Measurements from ENCODE around the gene RFFL. TPM values are rescaled to one million over a fixed set of nuclear protein-coding genes. Genes with fewer than 3 reads are reported as not detected.
A peak's percentile ranks its signal among the peaks of the same experiment; 100 is the strongest.

Gene RFFL
- total RNA-seq, 1 donor from 2014 or later: 34.1 TPM

- TF ChIP-seq, protein P1, sequence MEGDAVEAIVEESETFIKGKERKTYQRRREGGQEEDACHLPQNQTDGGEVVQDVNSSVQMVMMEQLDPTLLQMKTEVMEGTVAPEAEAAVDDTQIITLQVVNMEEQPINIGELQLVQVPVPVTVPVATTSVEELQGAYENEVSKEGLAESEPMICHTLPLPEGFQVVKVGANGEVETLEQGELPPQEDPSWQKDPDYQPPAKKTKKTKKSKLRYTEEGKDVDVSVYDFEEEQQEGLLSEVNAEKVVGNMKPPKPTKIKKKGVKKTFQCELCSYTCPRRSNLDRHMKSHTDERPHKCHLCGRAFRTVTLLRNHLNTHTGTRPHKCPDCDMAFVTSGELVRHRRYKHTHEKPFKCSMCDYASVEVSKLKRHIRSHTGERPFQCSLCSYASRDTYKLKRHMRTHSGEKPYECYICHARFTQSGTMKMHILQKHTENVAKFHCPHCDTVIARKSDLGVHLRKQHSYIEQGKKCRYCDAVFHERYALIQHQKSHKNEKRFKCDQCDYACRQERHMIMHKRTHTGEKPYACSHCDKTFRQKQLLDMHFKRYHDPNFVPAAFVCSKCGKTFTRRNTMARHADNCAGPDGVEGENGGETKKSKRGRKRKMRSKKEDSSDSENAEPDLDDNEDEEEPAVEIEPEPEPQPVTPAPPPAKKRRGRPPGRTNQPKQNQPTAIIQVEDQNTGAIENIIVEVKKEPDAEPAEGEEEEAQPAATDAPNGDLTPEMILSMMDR (IDR thresholded peaks at IDR 0.05): no peak
- Mint-ChIP-seq H3K27ac (no peak overlapping the region), H3K4me1 (peaks cover 21% of the 10 kb centered on the region), H3K27me3 (no peaks in the 10 kb centered on the region), H3K9me3 (no peaks in the 10 kb centered on the region), H3K4me3 (no peak overlapping the region), H3K36me3 (ENCODE audit: low read depth) (peaks cover 31% of the 10 kb centered on the region)
- CTCF ChIA-PET: no interaction called here
- intact Hi-C loops (cut with micrococcal nuclease): no loop called here
- DNase-seq (no peak), ATAC-seq (ENCODE audit: low read depth) (no peak)
- POLR2A ChIA-PET: no interaction called here
These were observed 38.0 kb downstream of the RFFL start for GRCh38 chr17:35025541-35025940.

GRCh38 chr17:35023538-35023937 lies 40.0 kb downstream of the RFFL start:
- POLR2A ChIA-PET: interaction anchor here (0.7 to 1.3 kb wide), 4 partner anchors 40 to 98 kb away, joined by 3 to 8 read pairs (median 3); no protein-coding TSS in a partner anchor
- Mint-ChIP-seq H3K4me3 (no peak overlapping the region), H3K27ac (no peak overlapping the region), H3K4me1 (peaks cover 15% of the 10 kb centered on the region), H3K36me3 (ENCODE audit: low read depth) (peaks cover 42% of the 10 kb centered on the region), H3K27me3 (no peaks in the 10 kb centered on the region), H3K9me3 (no peaks in the 10 kb centered on the region)
- TF ChIP-seq, protein P1 (IDR thresholded peaks at IDR 0.05): no peak
- CTCF ChIA-PET: interaction anchor here (1.5 to 1.7 kb wide), 2 partner anchors 24 to 27 kb away, joined by 3 to 6 read pairs; no protein-coding TSS in a partner anchor
- intact Hi-C loops (cut with micrococcal nuclease): loop anchor here (1.0 to 5.0 kb wide), 2 partner anchors 39 to 66 kb away; partner anchors contain the start of gene RFFL
- ATAC-seq (ENCODE audit: low read depth) (no peak), DNase-seq (no peak)

DNA sequence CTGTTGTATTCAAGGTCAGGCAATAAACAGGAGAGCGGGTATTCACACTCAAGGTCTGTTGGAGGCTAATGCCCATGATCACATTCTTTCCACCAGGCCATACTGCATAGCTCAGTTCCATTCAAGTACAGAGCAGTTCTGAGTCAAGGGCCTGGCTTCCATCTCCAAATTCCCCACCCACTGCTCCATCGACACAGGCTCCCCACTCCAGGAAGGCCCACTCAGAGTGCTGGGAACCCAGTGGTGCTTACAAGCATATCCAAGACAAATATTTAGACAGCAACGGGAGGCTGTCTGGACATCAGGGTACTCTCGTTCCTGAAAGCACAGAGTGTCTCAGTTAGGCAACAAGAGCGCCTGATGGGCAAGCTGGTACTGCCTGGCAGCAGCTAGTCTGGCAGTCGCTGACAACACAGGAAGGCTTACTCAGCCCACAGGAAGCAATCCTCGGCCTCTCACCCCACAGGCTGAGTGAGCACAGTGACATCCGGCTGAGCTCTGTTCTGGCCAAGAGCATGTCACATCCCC lies 40.9 kb downstream of the RFFL start:
- H3K4me3 Mint-ChIP-seq: no peak overlapping the region
- ChIA-PET POLR2A (interaction anchor here (0.6 to 1.9 kb wide), 5 partner anchors 41 to 67 kb away, joined by 3 to 9 read pairs (median 6); no protein-coding TSS in a partner anchor), CTCF (interaction anchor here (0.6 to 1.7 kb wide), 9 partner anchors 23 to 98 kb away, joined by 3 to 6 read pairs (median 3); partner anchors contain the start of gene RFFL)
- intact Hi-C loops (cut with micrococcal nuclease): loop anchor here (1.0 to 5.0 kb wide), 2 partner anchors 40 to 67 kb away; partner anchors contain the start of gene RFFL
- no peaks in the 10 kb centered on the region for H3K9me3 Mint-ChIP-seq
- no peaks in the 10 kb centered on the region for H3K27me3 Mint-ChIP-seq
- H3K27ac Mint-ChIP-seq: peak overlapping the region; percentile 61
- peaks cover 12% of the 10 kb centered on the region for H3K4me1 Mint-ChIP-seq
- DNase-seq (peak; percentile 25), ATAC-seq (ENCODE audit: low read depth) (peak; percentile 99)
- TF ChIP-seq, protein P1 (IDR thresholded peaks at IDR 0.05): no peak
- peaks cover 47% of the 10 kb centered on the region for H3K36me3 Mint-ChIP-seq (ENCODE audit: low read depth)

- DNase-seq: no peak
- Mint-ChIP-seq H3K9me3 (no peaks in the 10 kb centered on the region), H3K27me3 (no peaks in the 10 kb centered on the region)
These were observed 41.8 kb downstream of the RFFL start for GRCh38 chr17:35021520-35022380.

More at GRCh38 chr17:35021520-35022380, 41.8 kb downstream of the RFFL start:
- H3K4me3 Mint-ChIP-seq: no peak overlapping the region
- H3K4me1 Mint-ChIP-seq: peaks cover 12% of the 10 kb centered on the region
- intact Hi-C loops (cut with micrococcal nuclease): loop anchor here (5.0 kb wide), 1 partner anchor 41 kb away; the partner anchor contains the start of gene RFFL
- no peak for ATAC-seq (ENCODE audit: low read depth)
- H3K36me3 Mint-ChIP-seq (ENCODE audit: low read depth): peaks cover 55% of the 10 kb centered on the region
- no peak overlapping the region for H3K27ac Mint-ChIP-seq
- TF ChIP-seq, protein P1 (IDR thresholded peaks at IDR 0.05): no peak
- POLR2A ChIA-PET: interaction anchor here (0.9 to 1.9 kb wide), 2 partner anchors 41 to 67 kb away, joined by 3 to 6 read pairs; no protein-coding TSS in a partner anchor
- CTCF ChIA-PET: interaction anchor here (0.6 to 1.7 kb wide), 6 partner anchors 22 to 97 kb away, joined by 3 to 6 read pairs (median 4); no protein-coding TSS in a partner anchor
